Transverse colon (tissue), 4 donors: ENCODE results near the gene LRRTM2. TPM values are rescaled to one million over a fixed set of nuclear protein-coding genes. Genes with fewer than 3 reads are reported as not detected.

Experiments used
- total RNA-seq, 4 donors: library from RNA; depleted of rRNA; stranded (reverse); fragments of >200 nt; gene quantifications; one replicate each; pipeline ENCODE4 v1.1.0, GENCODE V29; 2016

The LRRTM2 gene
- total RNA-seq, 4 donors from 2014 or later: 0.32 to 1.5 (median 1.1) TPM; not detected in 1

Other genes starting within 250 kb of the LRRTM2 start
- 100 to 1,000 TPM; 272 to 381 (median 316) TPM for gene CTNNA1, start 121.9 kb downstream of the LRRTM2 start, total RNA-seq